Spleen (tissue), 11 donors: ENCODE measurements around the gene SSBP3. TPM values are rescaled to one million over a fixed set of nuclear protein-coding genes. Genes with fewer than 3 reads are reported as not detected.
"Not testable (repeated sequence)": the region's sequence is repeated elsewhere in the genome, so short reads cannot be mapped to it uniquely, and the experiment has no call there.

Experiments
- DNase-seq: peaks from one replicate; pipeline ENCODE4 v3.0.0-alpha.2; 2020
- H3K27ac ChIP-seq, 8 donors: fragments of 200-600 bp; sonication (generic) in 7 of 8; 1 replicate in 4 of 8; 2 replicates in 4 of 8; pipeline versions ENCODE4 v1.5.0 to v1.8.0; 2016 to 2021; ENCODE audit warnings: inconsistent platforms in 4 of 8, mild to moderate bottlenecking in 4 of 8, moderate library complexity in 1 of 8
- H3K27me3 ChIP-seq, 7 donors: fragments of 200-600 bp; sonication (generic) in 6 of 7; replicated peaks in 1 of 7; 1 replicate in 4 of 7; 2 replicates in 3 of 7; pipeline versions ENCODE4 v1.5.0 to v1.8.0; 2016 to 2021; ENCODE audit warnings: inconsistent platforms in 3 of 7, mild to moderate bottlenecking in 1 of 7
- H3K36me3 ChIP-seq, 6 donors: fragments of 200-600 bp; sonication (generic) in 5 of 6; 1 replicate in 4 of 6; 2 replicates in 2 of 6; pipeline versions ENCODE4 v1.5.0 to v1.8.0; 2016 to 2021; ENCODE audit warnings: inconsistent platforms in 2 of 6
- H3K4me1 ChIP-seq, 6 donors: fragments of 200-600 bp; sonication (generic) in 5 of 6; 1 replicate in 3 of 6; 2 replicates in 3 of 6; pipeline versions ENCODE4 v1.5.0 to v1.8.0; 2016 to 2021; ENCODE audit warnings: inconsistent platforms in 3 of 6
- H3K4me3 ChIP-seq, 8 donors: fragments of 200-600 bp; sonication (generic) in 7 of 8; 1 replicate in 4 of 8; 2 replicates in 4 of 8; pipeline versions ENCODE4 v1.5.0 to v1.8.0; 2016 to 2021; ENCODE audit warnings: inconsistent platforms in 4 of 8, mild to moderate bottlenecking in 4 of 8, moderate library complexity in 2 of 8
- H3K9me3 ChIP-seq, 8 donors: fragments of 200-600 bp; sonication (generic) in 7 of 8; 1 replicate in 4 of 8; 2 replicates in 4 of 8; pipeline versions ENCODE4 v1.5.0 to v1.8.0; 2016 to 2021; ENCODE audit warnings: inconsistent platforms in 4 of 8
- CTCF ChIP-seq, 11 experiments: fragments of 200-600 bp in 7 of 11; fragments of 450-650 bp in 4 of 11; sonication (generic) in 4 of 11; IDR thresholded peaks in 8 of 11; conservative IDR thresholded peaks in 3 of 11; 1 replicate in 7 of 11; 2 replicates in 4 of 11; pipeline versions ENCODE4 v1.4.0 to v1.8.0; 2016 to 2021; ENCODE audit warnings: antibody characterized with exemption in 11 of 11, inconsistent platforms in 4 of 11, mild to moderate bottlenecking in 1 of 11
- POLR2A ChIP-seq, 3 donors: fragments of 450-650 bp; IDR thresholded peaks; one replicate each; pipeline ENCODE4 v1.5.1; 2017; ENCODE audit warnings: antibody characterized with exemption in 3 of 3, mild to moderate bottlenecking in 1 of 3
- POLR2AphosphoS5 ChIP-seq, 3 donors: sonication (generic); formaldehyde crosslinking; IDR thresholded peaks; one replicate each; pipeline ENCODE4 v1.5.1; 2017; ENCODE audit warnings: antibody characterized with exemption in 3 of 3
- WGBS, 5 donors: extraction: QIAGEN DNeasy Blood & Tissue Kit in 3 of 5; methylation state at CpG; one replicate each; pipeline versions ENCODE4 v1.1.5 to v1.1.7; 2013 to 2018; 5-methylcytosine and 5-hydroxymethylcytosine counted together
- intact Hi-C: fragments of 100-400 bp; cut with DNase I; formaldehyde crosslinking; loops from one replicate; pipeline ENCODE4 v1.15.0; 2023; ENCODE audit warnings: low total_unique reads
- polyA plus RNA-seq, 3 donors: library from polyadenylated mRNA; stranded (reverse); fragments of 200-250 nt; gene quantifications; one replicate each; pipeline ENCODE4 v1.2.1, GENCODE V29; 2013
- total RNA-seq, 7 donors: library from RNA; depleted of rRNA in 3 of 7; stranded (reverse); fragments of >200 nt in 3 of 7; fragmentation: NEBNext Ultra II Directional in 4 of 7; extraction: Animal tissue kit (Norgen Biotek cat#: 25700) in 4 of 7; gene quantifications; one replicate each; pipeline versions ENCODE4 v1.1.0 to v1.2.1, GENCODE V29; 2016 to 2021
- donor health status: healthy with polysubstance abuse.
- donor health status: DM: no; HTN: no; CAD: no; lungs with moderate emphysema.
- donor health status: DM: no; HTN: no; CAD: no.
- donor health status: Bipolar disorder and iron deficiency.
- donor health status: healthy.
- donor health status: DM: no; HTN: no; CAD: no.
- donor health status: DM: yes; HTN: yes; CAD: no.

SSBP3 gene
- total and polyA plus RNA-seq, 10 donors, result 14.4 to 73.5 (median 26.3) TPM

GRCh38 chr1:54347955-54348699, 58.1 kb downstream of the SSBP3 start:
- TF ChIP-seq CTCF (IDR thresholded peaks at IDR 0.05 in 8 of 11, conservative IDR thresholded peaks at IDR 0.05 in 3 of 11) (no peak), POLR2AphosphoS5 (IDR thresholded peaks at IDR 0.05) (no peak), POLR2A (IDR thresholded peaks at IDR 0.05) (no peak)
- WGBS, 5 donors, result 71 to 85% (median 77%) methylated on average over 11 to 14 of the region's 14 CpGs
- intact Hi-C loops, result no loop called here
- Histone ChIP-seq H3K27ac (peak overlapping the region in 2 of 8 donors; percentile 4 to 14), H3K4me3 (no peak overlapping the region), H3K36me3 (peaks cover 0 to 17% (median 0%) of the 10 kb centered on the region in 6 donors), H3K9me3 (no peaks in the 10 kb centered on the region), H3K4me1 (peaks cover 0 to 32% (median 11%) of the 10 kb centered on the region in 6 donors), H3K27me3 (no peaks in the 10 kb centered on the region)
- no peak for DNase-seq

- WGBS, 5 donors, result 90 to 96% (median 93%) methylated on average over 6 of the region's 6 CpGs
Measured at GRCh38 chr1:54347261-54347954, 58.8 kb downstream of the SSBP3 start.

GRCh38 chr1:54345548-54345947, 60.6 kb downstream of the SSBP3 start:
- H3K27ac ChIP-seq, H3K9me3 ChIP-seq, DNase-seq, intact Hi-C loops, H3K4me3 ChIP-seq, H3K27me3 ChIP-seq: not testable (repeated sequence)
- Histone ChIP-seq H3K36me3 (peaks cover 0 to 17% (median 0%) of the 10 kb centered on the region in 6 donors), H3K4me1 (peaks cover 0 to 35% (median 18%) of the 10 kb centered on the region in 6 donors)
- WGBS, 5 donors, result 94 to 97% (median 96%) methylated on average over 13 of the region's 13 CpGs

More at GRCh38 chr1:54347261-54347954, 58.8 kb downstream of the SSBP3 start:
- no peak for TF ChIP-seq POLR2A (IDR thresholded peaks at IDR 0.05)
- no peak for TF ChIP-seq CTCF (IDR thresholded peaks at IDR 0.05 in 8 of 11, conservative IDR thresholded peaks at IDR 0.05 in 3 of 11)
- TF ChIP-seq POLR2AphosphoS5 (IDR thresholded peaks at IDR 0.05), result no peak
- H3K4me1 ChIP-seq, result peaks cover 0 to 39% (median 13%) of the 10 kb centered on the region in 6 donors
- H3K4me3 ChIP-seq, result no peak overlapping the region
- no peak for DNase-seq
- intact Hi-C loops, result no loop called here
- H3K27ac ChIP-seq, result no peak overlapping the region
- no peaks in the 10 kb centered on the region for H3K9me3 ChIP-seq
- no peaks in the 10 kb centered on the region for H3K27me3 ChIP-seq
- peaks cover 0 to 17% (median 0%) of the 10 kb centered on the region in 6 donors for H3K36me3 ChIP-seq

GRCh38 chr1:54345116-54345515, 61.1 kb downstream of the SSBP3 start:
- H3K27ac ChIP-seq, result no peak overlapping the region

More at GRCh38 chr1:54345116-54345515, 61.1 kb downstream of the SSBP3 start:
- H3K27me3 ChIP-seq, result no peaks in the 10 kb centered on the region
- WGBS, 5 donors, result 79 to 93% (median 85%) methylated on average over 7 of the region's 7 CpGs
- no peak for DNase-seq
- TF ChIP-seq CTCF (IDR thresholded peaks at IDR 0.05 in 8 of 11, conservative IDR thresholded peaks at IDR 0.05 in 3 of 11) (no peak), POLR2A (IDR thresholded peaks at IDR 0.05) (no peak), POLR2AphosphoS5 (IDR thresholded peaks at IDR 0.05) (no peak)
- intact Hi-C loops, result no loop called here
- peaks cover 0 to 17% (median 0%) of the 10 kb centered on the region in 6 donors for H3K36me3 ChIP-seq
- H3K9me3 ChIP-seq, result no peaks in the 10 kb centered on the region
- H3K4me1 ChIP-seq, result peaks cover 0 to 31% (median 18%) of the 10 kb centered on the region in 6 donors
- no peak overlapping the region for H3K4me3 ChIP-seq
